Measurements from ENCODE around the gene NTN4.

GRCh38 chr12:95796982-95797289 lies 6.4 kb upstream of the NTN4 start:
- TF ChIP-seq CTCF (conservative IDR thresholded peaks at IDR 0.05; ENCODE audit: low read depth, low read length): no peak
- TF ChIP-seq EZH2 (IDR thresholded peaks at IDR 0.05; ENCODE audit: borderline replicate concordance, low read depth, low read length, poor library complexity, severe bottlenecking): no peak
